Ascending aorta (tissue), 2 donors: ENCODE results near the gene KRT71. TPM values are rescaled to one million over a fixed set of nuclear protein-coding genes. Genes with fewer than 3 reads are reported as not detected.

ENCODE experiments used
- DNase-seq, 2 donors: peaks; one replicate each; pipeline ENCODE4 v3.0.0-alpha.2; 2019; ENCODE audit warnings: low spot score in 2 of 2
- H3K27ac ChIP-seq, 2 donors: fragments of 200-600 bp; sonication (generic); one replicate each; pipeline ENCODE4 v1.5.1; 2016 to 2017; ENCODE audit warnings: mild to moderate bottlenecking in 1 of 2
- H3K27me3 ChIP-seq: fragments of 200-600 bp; sonication (generic); one replicate; pipeline ENCODE4 v1.5.1; 2017
- H3K36me3 ChIP-seq, 2 donors: fragments of 200-600 bp; sonication (generic); one replicate each; pipeline ENCODE4 v1.5.1; 2016
- H3K4me1 ChIP-seq, 2 donors: fragments of 200-600 bp; sonication (generic); one replicate each; pipeline ENCODE4 v1.5.1; 2016 to 2017; ENCODE audit warnings: mild to moderate bottlenecking in 1 of 2
- H3K4me3 ChIP-seq, 2 donors: fragments of 200-600 bp; sonication (generic); one replicate each; pipeline ENCODE4 v1.5.1; 2016 to 2017; ENCODE audit warnings: mild to moderate bottlenecking in 1 of 2
- H3K9me3 ChIP-seq, 2 donors: fragments of 200-600 bp; sonication (generic); one replicate each; pipeline ENCODE4 v1.5.1; 2016
- intact Hi-C: fragments of 100-400 bp; cut with DNase I; formaldehyde crosslinking; loops from one replicate; pipeline ENCODE4 v1.15.1; 2023
- total RNA-seq: library from RNA; depleted of rRNA; stranded (reverse); fragments of >200 nt; gene quantifications from one replicate; pipeline ENCODE4 v1.1.0, GENCODE V29; 2016
- TF ChIP-seq, protein P1 (sequence below), 3 experiments: fragments of 200-600 bp in 2 of 3; fragments of 450-650 bp in 1 of 3; sonication (generic) in 2 of 3; IDR thresholded peaks; one replicate each; pipeline ENCODE4 v1.5.1; 2016 to 2019; ENCODE audit warnings: antibody characterized with exemption in 3 of 3, mild to moderate bottlenecking in 1 of 3, moderate library complexity in 1 of 3

KRT71 gene
- total RNA-seq, 1 donor from 2014 or later: not detected

- no peaks in the 10 kb centered on the region for H3K4me1 ChIP-seq
- H3K4me3 ChIP-seq: no peak overlapping the region
- no peaks in the 10 kb centered on the region for H3K36me3 ChIP-seq
- H3K27me3 ChIP-seq: no peaks in the 10 kb centered on the region
- intact Hi-C loops: no loop called here
- no peak overlapping the region for H3K27ac ChIP-seq
- TF ChIP-seq, protein P1, sequence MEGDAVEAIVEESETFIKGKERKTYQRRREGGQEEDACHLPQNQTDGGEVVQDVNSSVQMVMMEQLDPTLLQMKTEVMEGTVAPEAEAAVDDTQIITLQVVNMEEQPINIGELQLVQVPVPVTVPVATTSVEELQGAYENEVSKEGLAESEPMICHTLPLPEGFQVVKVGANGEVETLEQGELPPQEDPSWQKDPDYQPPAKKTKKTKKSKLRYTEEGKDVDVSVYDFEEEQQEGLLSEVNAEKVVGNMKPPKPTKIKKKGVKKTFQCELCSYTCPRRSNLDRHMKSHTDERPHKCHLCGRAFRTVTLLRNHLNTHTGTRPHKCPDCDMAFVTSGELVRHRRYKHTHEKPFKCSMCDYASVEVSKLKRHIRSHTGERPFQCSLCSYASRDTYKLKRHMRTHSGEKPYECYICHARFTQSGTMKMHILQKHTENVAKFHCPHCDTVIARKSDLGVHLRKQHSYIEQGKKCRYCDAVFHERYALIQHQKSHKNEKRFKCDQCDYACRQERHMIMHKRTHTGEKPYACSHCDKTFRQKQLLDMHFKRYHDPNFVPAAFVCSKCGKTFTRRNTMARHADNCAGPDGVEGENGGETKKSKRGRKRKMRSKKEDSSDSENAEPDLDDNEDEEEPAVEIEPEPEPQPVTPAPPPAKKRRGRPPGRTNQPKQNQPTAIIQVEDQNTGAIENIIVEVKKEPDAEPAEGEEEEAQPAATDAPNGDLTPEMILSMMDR (IDR thresholded peaks at IDR 0.05): no peak
- DNase-seq: peak in 1 of 2 donors; percentile 35
- H3K9me3 ChIP-seq: no peaks in the 10 kb centered on the region
Observed at GRCh38 chr12:52525661-52526499, 27.1 kb downstream of the KRT71 start.

DNA sequence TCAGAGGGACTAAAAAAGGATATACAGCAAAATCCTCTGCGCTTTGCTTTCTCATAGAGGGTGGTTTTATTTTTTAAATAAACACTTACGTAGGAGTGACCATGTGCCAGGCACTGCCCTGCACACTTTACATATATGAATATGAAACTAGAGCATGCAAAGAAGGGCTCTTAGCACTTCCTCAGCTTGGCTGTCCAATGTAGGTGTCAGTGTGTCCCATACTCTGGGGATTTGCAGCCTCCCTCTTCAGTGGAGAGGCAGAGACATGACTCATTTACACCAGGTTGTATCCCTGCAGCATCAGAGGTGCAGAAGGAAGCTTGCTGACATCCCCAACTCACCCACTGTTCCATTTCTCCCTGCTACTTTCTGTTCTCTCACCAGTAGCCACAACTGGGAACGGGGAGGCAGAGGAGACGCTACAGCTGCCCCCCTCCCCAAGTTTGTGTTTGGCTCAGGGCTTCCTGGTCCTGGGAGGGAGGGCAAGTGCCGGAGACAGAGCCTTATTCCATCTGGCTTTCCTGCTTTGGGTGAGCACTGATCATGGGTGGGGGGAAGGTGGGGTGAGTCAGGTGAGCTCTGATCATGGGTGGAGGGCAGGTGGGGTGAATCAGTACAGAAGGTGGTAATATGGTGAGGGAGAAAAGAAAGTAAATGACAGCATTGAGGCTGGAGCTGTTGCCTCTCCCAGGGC, 27.9 kb downstream of the KRT71 start:
- DNase-seq: peak in 1 of 2 donors; percentile 19
- no peak overlapping the region for H3K27ac ChIP-seq
- no peaks in the 10 kb centered on the region for H3K36me3 ChIP-seq
- TF ChIP-seq, protein P1 (IDR thresholded peaks at IDR 0.05): no peak
- H3K9me3 ChIP-seq: no peaks in the 10 kb centered on the region
- H3K4me3 ChIP-seq: no peak overlapping the region
- no peaks in the 10 kb centered on the region for H3K27me3 ChIP-seq
- H3K4me1 ChIP-seq: no peaks in the 10 kb centered on the region
- intact Hi-C loops: no loop called here

DNA sequence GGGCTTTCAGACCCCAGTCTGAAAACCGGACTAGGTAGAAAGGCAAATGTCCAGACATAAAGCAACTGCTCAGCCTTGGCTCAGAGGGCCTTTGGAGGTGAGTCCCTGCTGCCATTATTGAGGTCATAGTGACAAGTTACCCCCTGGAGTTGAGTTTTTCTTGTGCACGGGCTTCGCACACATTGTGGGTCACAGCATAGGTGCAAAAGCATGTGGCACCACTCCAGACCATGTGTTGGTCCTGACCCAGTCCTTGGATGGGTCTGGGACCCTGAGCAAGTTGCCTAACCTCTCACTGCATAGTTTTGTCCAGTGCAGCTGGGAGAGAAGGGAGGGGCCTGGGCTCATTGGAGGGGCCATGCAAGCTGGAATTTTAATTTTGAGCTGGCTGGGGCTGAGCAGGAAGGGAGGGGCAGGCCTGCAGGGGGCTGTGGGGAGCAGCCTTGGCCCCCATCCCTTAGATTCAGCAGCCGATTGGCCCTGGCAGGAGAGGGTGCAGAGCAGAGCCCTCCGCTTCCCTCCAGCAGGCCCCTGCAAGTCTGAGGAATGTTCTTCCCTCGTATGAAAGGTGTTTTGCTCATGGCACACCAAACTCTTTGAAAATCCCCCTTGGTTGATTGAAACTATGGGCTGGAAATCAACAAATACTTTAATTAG, 28.6 kb downstream of the KRT71 start:
- H3K4me3 ChIP-seq: no peak overlapping the region
- H3K4me1 ChIP-seq: no peaks in the 10 kb centered on the region
- no peaks in the 10 kb centered on the region for H3K27me3 ChIP-seq
- no peaks in the 10 kb centered on the region for H3K9me3 ChIP-seq
- DNase-seq: peak in 1 of 2 donors; percentile 34
- no peak overlapping the region for H3K27ac ChIP-seq
- TF ChIP-seq, protein P1 (IDR thresholded peaks at IDR 0.05): no peak
- intact Hi-C loops: no loop called here
- H3K36me3 ChIP-seq: no peaks in the 10 kb centered on the region

DNA sequence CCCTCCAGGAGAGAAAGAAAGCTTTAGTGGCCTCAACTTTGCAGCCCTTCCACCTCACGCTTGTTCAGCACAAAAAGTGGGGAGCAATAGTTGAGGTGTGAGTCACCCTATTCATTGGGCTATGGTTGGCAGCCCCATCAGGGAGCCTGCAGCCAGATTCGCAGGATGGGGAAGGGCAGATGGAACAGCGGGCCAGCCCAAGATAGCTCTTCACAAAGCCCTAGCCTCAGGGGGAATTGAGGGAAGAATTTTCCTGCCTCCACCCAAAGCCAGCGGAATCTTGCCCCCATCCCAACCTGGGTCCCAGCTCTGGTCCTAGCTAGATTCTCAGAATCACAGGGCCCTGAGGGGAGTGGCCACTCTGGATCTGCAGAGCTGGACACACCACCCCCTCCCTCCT, 29.1 kb downstream of the KRT71 start:
- Histone ChIP-seq H3K4me3 (no peak overlapping the region), H3K27ac (no peak overlapping the region), H3K27me3 (no peaks in the 10 kb centered on the region), H3K9me3 (no peaks in the 10 kb centered on the region), H3K4me1 (no peaks in the 10 kb centered on the region), H3K36me3 (no peaks in the 10 kb centered on the region)
- TF ChIP-seq, protein P1 (IDR thresholded peaks at IDR 0.05): no peak
- peak in 1 of 2 donors; percentile 43 for DNase-seq
- intact Hi-C loops: no loop called here

DNA sequence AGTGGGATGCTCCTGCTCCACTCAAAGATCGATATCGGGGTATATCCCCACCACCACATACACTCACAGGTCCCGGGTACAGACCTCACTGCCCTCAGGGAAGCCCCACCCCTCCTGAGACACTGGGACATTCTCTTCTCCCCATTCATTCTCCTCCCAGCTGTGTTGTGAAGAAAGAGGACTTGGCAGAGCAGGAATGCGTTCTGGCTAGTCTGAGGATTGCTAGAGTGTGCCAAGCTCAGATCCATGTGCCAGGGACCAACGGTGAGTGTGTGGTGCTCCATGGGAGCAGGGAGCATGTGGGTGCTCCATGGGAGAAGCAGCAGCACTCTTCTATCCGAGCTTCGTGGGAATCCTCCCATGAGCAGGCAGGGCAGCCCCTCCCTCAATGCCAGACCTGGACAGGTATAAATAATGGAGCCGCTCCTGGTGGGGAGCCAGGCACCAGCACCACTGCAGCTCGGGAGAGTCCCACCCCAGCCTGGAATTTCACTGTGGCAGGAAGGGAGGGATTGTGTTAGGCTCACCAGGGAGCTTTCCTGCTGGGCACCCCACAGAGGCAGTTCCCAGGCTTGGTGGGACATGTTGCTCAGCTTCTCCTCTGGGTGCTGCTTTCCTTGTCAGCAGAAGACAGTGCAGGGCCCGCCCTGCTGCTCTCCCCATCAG, 30.5 kb downstream of the KRT71 start:
- Histone ChIP-seq H3K27me3 (no peaks in the 10 kb centered on the region), H3K27ac (no peak overlapping the region), H3K4me3 (no peak overlapping the region), H3K36me3 (no peaks in the 10 kb centered on the region), H3K9me3 (no peaks in the 10 kb centered on the region), H3K4me1 (no peaks in the 10 kb centered on the region)
- DNase-seq: peak in 1 of 2 donors; percentile 54
- intact Hi-C loops: no loop called here
- TF ChIP-seq, protein P1 (IDR thresholded peaks at IDR 0.05): no peak
